ENCODE data around the gene PSMC3. TPM values are rescaled to one million over a fixed set of nuclear protein-coding genes. Genes with fewer than 3 reads are reported as not detected.

PSMC3 gene
- total RNA-seq, 6 experiments from 2014 or later, result 161 to 238 (median 220) TPM

GRCh38 chr11:47408598-47409439, 17.4 kb downstream of the PSMC3 start:
- Mint-ChIP-seq H3K4me1 (ENCODE audit: low read depth) (peaks cover 38% of the 10 kb centered on the region), H3K27me3 (ENCODE audit: insufficient read depth) (peaks cover 3% of the 10 kb centered on the region; the same call in 1 of the 2 replicates), H3K4me3 (peak overlapping the region; percentile 94), H3K9me3 (no peaks in the 10 kb centered on the region), H3K27ac (peak overlapping the region; percentile 97), H3K36me3 (ENCODE audit: low read depth) (peaks cover 8% of the 10 kb centered on the region; the same call in 1 of the 2 replicates)
- DNase-seq, result peak; percentile 86
- no peak; the same call in 1 of the 2 replicates for TF ChIP-seq CTCF (IDR thresholded peaks at IDR 0.05)

- peaks cover 30% of the 10 kb centered on the region for H3K4me1 Mint-ChIP-seq (ENCODE audit: low read depth)
- no peaks in the 10 kb centered on the region for H3K9me3 Mint-ChIP-seq
- H3K27ac Mint-ChIP-seq, result peak within 1 kb of the TSS; percentile 97
- H3K36me3 Mint-ChIP-seq (ENCODE audit: low read depth), result no peaks in the 10 kb centered on the region; the same call in 1 of the 2 replicates
- H3K27me3 Mint-ChIP-seq (ENCODE audit: insufficient read depth), result peaks cover 3% of the 10 kb centered on the region; the same call in 1 of the 2 replicates
- peak; percentile 95 for DNase-seq
- H3K4me3 Mint-ChIP-seq, result peak within 1 kb of the TSS; percentile 94
- peak; percentile 96 for TF ChIP-seq CTCF (IDR thresholded peaks at IDR 0.05)
Measured at GRCh38 chr11:47407746-47408590, 18.3 kb downstream of the PSMC3 start, which contains the start of gene SLC39A13. TSS of gene SLC39A13 (plus strand) at chr11:47408590. CDS start at chr11:47410095, 1,505 bp downstream.

GRCh38 chr11:47406896-47407745, 19.1 kb downstream of the PSMC3 start:
- no peaks in the 10 kb centered on the region; the same call in 1 of the 2 replicates for H3K36me3 Mint-ChIP-seq (ENCODE audit: low read depth)
- no peaks in the 10 kb centered on the region for H3K9me3 Mint-ChIP-seq
- H3K4me3 Mint-ChIP-seq, result peak overlapping the region; percentile 89
- peaks cover 3% of the 10 kb centered on the region; the same call in 1 of the 2 replicates for H3K27me3 Mint-ChIP-seq (ENCODE audit: insufficient read depth)
- peak; percentile 34 for TF ChIP-seq CTCF (IDR thresholded peaks at IDR 0.05)
- peaks cover 30% of the 10 kb centered on the region for H3K4me1 Mint-ChIP-seq (ENCODE audit: low read depth)
- DNase-seq, result no peak
- H3K27ac Mint-ChIP-seq, result peak overlapping the region; percentile 97

- no peaks in the 10 kb centered on the region for H3K9me3 Mint-ChIP-seq
- no peaks in the 10 kb centered on the region for H3K27me3 Mint-ChIP-seq (ENCODE audit: insufficient read depth)
- H3K4me3 Mint-ChIP-seq, result no peak overlapping the region
- no peak for TF ChIP-seq CTCF (IDR thresholded peaks at IDR 0.05)
- no peaks in the 10 kb centered on the region for H3K36me3 Mint-ChIP-seq (ENCODE audit: low read depth)
- no peak for DNase-seq
- peaks cover 13% of the 10 kb centered on the region for H3K4me1 Mint-ChIP-seq (ENCODE audit: low read depth)
- no peak overlapping the region for H3K27ac Mint-ChIP-seq
Measured at GRCh38 chr11:47403571-47403970, 22.7 kb downstream of the PSMC3 start.

GRCh38 chr11:47403135-47403534, 23.1 kb downstream of the PSMC3 start:
- H3K4me3 Mint-ChIP-seq, result no peak overlapping the region
- H3K9me3 Mint-ChIP-seq, result no peaks in the 10 kb centered on the region
- H3K4me1 Mint-ChIP-seq (ENCODE audit: low read depth), result peaks cover 13% of the 10 kb centered on the region
- TF ChIP-seq CTCF (IDR thresholded peaks at IDR 0.05), result no peak
- H3K36me3 Mint-ChIP-seq (ENCODE audit: low read depth), result no peaks in the 10 kb centered on the region
- H3K27ac Mint-ChIP-seq, result no peak overlapping the region
- H3K27me3 Mint-ChIP-seq (ENCODE audit: insufficient read depth), result no peaks in the 10 kb centered on the region
- DNase-seq, result no peak

Data from HFFc6 (cell line).